ENCODE results near the gene SLC35A3.

DNA sequence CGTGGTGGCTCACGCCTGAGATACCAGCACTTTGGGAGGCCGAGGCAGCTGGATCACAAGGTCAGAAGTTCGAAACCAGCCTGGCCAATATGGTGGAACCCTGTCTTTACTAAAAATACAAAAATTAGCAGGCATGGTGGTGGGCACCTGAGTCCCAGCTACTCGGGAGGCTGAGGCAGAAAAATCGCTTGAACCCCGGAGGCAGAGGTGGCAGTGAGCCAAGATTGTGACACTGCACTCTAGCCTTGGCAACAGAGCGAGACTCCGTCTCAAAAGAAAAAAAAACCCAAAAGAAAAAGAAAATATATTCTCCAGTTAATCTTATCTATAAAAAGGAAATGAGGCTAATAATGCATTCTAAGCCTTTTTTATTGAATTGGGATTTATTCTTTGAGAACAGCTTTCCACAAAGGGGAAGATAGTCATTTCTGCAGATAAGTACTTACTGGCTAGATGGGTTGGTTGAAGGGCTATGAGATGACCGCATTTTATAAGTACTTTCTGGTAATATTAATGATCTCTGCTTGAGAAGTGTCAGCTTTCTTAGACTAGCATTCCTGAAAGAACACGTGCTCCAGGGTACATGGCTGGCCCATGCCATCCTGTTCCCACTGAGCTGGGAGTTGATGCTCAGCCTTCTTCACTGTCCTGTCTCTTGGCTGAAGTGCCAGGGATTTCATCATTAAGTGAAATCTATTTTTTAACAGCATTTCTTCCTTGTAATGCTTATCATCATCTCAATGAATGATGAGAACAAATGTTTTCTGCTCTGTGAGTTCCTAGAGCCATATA lies 105.0 kb downstream of the SLC35A3 start:
- TF ChIP-seq, protein P1, sequence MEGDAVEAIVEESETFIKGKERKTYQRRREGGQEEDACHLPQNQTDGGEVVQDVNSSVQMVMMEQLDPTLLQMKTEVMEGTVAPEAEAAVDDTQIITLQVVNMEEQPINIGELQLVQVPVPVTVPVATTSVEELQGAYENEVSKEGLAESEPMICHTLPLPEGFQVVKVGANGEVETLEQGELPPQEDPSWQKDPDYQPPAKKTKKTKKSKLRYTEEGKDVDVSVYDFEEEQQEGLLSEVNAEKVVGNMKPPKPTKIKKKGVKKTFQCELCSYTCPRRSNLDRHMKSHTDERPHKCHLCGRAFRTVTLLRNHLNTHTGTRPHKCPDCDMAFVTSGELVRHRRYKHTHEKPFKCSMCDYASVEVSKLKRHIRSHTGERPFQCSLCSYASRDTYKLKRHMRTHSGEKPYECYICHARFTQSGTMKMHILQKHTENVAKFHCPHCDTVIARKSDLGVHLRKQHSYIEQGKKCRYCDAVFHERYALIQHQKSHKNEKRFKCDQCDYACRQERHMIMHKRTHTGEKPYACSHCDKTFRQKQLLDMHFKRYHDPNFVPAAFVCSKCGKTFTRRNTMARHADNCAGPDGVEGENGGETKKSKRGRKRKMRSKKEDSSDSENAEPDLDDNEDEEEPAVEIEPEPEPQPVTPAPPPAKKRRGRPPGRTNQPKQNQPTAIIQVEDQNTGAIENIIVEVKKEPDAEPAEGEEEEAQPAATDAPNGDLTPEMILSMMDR (IDR thresholded peaks at IDR 0.05 in 2 of 3, conservative IDR thresholded peaks at IDR 0.05 in 1 of 3; ENCODE audit: borderline replicate concordance in 1 of 3, insufficient read depth in 1 of 3, low read depth in 2 of 3, low read length in 2 of 3): no peak
- TF ChIP-seq RAD21 (IDR thresholded peaks at IDR 0.05; ENCODE audit: low read depth): no peak
- no peak for TF ChIP-seq TCF7L2 (IDR thresholded peaks at IDR 0.05; ENCODE audit: borderline replicate concordance, extremely low read depth, insufficient read depth, insufficient read length)
- TF ChIP-seq POLR2A (IDR thresholded peaks at IDR 0.05; ENCODE audit: borderline replicate concordance, extremely low read depth, insufficient read depth, insufficient read length): no peak
- TF ChIP-seq, protein P2, sequence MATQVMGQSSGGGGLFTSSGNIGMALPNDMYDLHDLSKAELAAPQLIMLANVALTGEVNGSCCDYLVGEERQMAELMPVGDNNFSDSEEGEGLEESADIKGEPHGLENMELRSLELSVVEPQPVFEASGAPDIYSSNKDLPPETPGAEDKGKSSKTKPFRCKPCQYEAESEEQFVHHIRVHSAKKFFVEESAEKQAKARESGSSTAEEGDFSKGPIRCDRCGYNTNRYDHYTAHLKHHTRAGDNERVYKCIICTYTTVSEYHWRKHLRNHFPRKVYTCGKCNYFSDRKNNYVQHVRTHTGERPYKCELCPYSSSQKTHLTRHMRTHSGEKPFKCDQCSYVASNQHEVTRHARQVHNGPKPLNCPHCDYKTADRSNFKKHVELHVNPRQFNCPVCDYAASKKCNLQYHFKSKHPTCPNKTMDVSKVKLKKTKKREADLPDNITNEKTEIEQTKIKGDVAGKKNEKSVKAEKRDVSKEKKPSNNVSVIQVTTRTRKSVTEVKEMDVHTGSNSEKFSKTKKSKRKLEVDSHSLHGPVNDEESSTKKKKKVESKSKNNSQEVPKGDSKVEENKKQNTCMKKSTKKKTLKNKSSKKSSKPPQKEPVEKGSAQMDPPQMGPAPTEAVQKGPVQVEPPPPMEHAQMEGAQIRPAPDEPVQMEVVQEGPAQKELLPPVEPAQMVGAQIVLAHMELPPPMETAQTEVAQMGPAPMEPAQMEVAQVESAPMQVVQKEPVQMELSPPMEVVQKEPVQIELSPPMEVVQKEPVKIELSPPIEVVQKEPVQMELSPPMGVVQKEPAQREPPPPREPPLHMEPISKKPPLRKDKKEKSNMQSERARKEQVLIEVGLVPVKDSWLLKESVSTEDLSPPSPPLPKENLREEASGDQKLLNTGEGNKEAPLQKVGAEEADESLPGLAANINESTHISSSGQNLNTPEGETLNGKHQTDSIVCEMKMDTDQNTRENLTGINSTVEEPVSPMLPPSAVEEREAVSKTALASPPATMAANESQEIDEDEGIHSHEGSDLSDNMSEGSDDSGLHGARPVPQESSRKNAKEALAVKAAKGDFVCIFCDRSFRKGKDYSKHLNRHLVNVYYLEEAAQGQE (IDR thresholded peaks at IDR 0.05; ENCODE audit: low read depth): no peak
- no peak for TF ChIP-seq EZH2 (IDR thresholded peaks at IDR 0.05)
- TF ChIP-seq, protein P3, sequence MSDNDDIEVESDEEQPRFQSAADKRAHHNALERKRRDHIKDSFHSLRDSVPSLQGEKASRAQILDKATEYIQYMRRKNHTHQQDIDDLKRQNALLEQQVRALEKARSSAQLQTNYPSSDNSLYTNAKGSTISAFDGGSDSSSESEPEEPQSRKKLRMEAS (IDR thresholded peaks at IDR 0.05): no peak
- TF ChIP-seq SP1 (IDR thresholded peaks at IDR 0.05; ENCODE audit: low read depth): no peak
- no peak for TF ChIP-seq CEBPB (IDR thresholded peaks at IDR 0.05; ENCODE audit: low read depth)
- no peak for TF ChIP-seq POLR2AphosphoS5 (IDR thresholded peaks at IDR 0.05; ENCODE audit: low read depth, low read length)
- TF ChIP-seq JUND (IDR thresholded peaks at IDR 0.05): no peak
- TF ChIP-seq, protein P4, sequence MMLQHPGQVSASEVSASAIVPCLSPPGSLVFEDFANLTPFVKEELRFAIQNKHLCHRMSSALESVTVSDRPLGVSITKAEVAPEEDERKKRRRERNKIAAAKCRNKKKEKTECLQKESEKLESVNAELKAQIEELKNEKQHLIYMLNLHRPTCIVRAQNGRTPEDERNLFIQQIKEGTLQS (IDR thresholded peaks at IDR 0.05): no peak
